ENCODE measurements around the gene HPS1. TPM values are rescaled to one million over a fixed set of nuclear protein-coding genes. Genes with fewer than 3 reads are reported as not detected.

HPS1 gene
- total and polyA plus RNA-seq, 2 donors (not counting 3 experiments of a cell fraction or from before 2014, with no cell fraction given) = 60.7 to 67.5 TPM

GRCh38 chr10:98460837-98461499 is 14.2 kb upstream of the HPS1 start:
- dilution Hi-C loops (cut with MboI; ENCODE audit: extremely low pct_ligation_motif_present, low sequenced_read_pairs) = no loop called here
- peak; percentile 99 for FAIRE-seq

More at GRCh38 chr10:98460837-98461499, 14.2 kb upstream of the HPS1 start:
- Histone ChIP-seq H3K4me3 (replicated peaks in 1 of 3; ENCODE audit: insufficient read depth in 1 of 3, low read depth in 1 of 3, low read length in 3 of 3) (no peak overlapping the region), H3K79me2 (ENCODE audit: control insufficient read depth, insufficient read depth, low read length) (no peaks in the 10 kb centered on the region), H3K27me3 (ENCODE audit: control insufficient read depth in 2 of 2, insufficient read depth in 2 of 2, low read length in 2 of 2) (no peaks in the 10 kb centered on the region), H3K4me2 (ENCODE audit: insufficient read depth, low read length) (peak overlapping the region; percentile 67), H4K20me1 (replicated peaks; ENCODE audit: control insufficient read depth, extremely low read depth, insufficient read depth, low read length) (no peaks in the 10 kb centered on the region), H3K4me1 (ENCODE audit: control insufficient read depth, extremely low read depth, insufficient read depth, low read length) (peaks cover 15% of the 10 kb centered on the region), H3K36me3 (ENCODE audit: control insufficient read depth in 2 of 2, extremely low read depth in 1 of 2, insufficient read depth in 2 of 2, low read length in 2 of 2) (no peaks in the 10 kb centered on the region), H2AFZ (ENCODE audit: low read depth, low read length) (peak overlapping the region; percentile 76), H3K9me3 (replicated peaks; ENCODE audit: control insufficient read depth, insufficient read depth, low read length) (no peaks in the 10 kb centered on the region), H3K9ac (replicated peaks; ENCODE audit: extremely low read depth, insufficient read depth, low read length) (peak overlapping the region; percentile 72), H3K27ac (ENCODE audit: insufficient read depth, low read depth, low read length) (peak overlapping the region; percentile 98), H3K9me1 (replicated peaks; ENCODE audit: control insufficient read depth, extremely low read depth, insufficient read depth, low read length) (no peaks in the 10 kb centered on the region)
- ChIA-PET CTCF (interaction anchor here (0.6 to 1.5 kb wide), 12 partner anchors 8 to 1320 kb away, joined by 3 to 9 read pairs (median 4); partner anchors contain the start of gene PYROXD2), POLR2A (interaction anchor here (0.9 to 1.0 kb wide), 2 partner anchors 15 to 46 kb away, joined by 3 to 4 read pairs; partner anchors contain the start of gene PYROXD2)
- peak; percentile 93 for DNase-seq (ENCODE audit: low read depth, low spot score)
- BruUV-seq (replicated peaks) = TSS peak; percentile 94
- intact Hi-C loops (cut with micrococcal nuclease) = loop anchor here (1.0 to 10.0 kb wide), 4 partner anchors 15 to 934 kb away; partner anchors contain the start of genes HPS1 and LOXL4
- no peak for TF ChIP-seq POLR2A (IDR thresholded peaks at IDR 0.05; ENCODE audit: low read depth, low read length)
- peak; percentile 12 for TF ChIP-seq MYC (IDR thresholded peaks at IDR 0.05; ENCODE audit: low read depth, low read length)
- TF ChIP-seq, protein P1, sequence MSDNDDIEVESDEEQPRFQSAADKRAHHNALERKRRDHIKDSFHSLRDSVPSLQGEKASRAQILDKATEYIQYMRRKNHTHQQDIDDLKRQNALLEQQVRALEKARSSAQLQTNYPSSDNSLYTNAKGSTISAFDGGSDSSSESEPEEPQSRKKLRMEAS (IDR thresholded peaks at IDR 0.05; ENCODE audit: insufficient read depth, insufficient read length) = no peak
- TF ChIP-seq EZH2 (IDR thresholded peaks at IDR 0.05; ENCODE audit: borderline replicate concordance, low read depth, low read length, severe bottlenecking) = no peak
- TF ChIP-seq, protein P2, sequence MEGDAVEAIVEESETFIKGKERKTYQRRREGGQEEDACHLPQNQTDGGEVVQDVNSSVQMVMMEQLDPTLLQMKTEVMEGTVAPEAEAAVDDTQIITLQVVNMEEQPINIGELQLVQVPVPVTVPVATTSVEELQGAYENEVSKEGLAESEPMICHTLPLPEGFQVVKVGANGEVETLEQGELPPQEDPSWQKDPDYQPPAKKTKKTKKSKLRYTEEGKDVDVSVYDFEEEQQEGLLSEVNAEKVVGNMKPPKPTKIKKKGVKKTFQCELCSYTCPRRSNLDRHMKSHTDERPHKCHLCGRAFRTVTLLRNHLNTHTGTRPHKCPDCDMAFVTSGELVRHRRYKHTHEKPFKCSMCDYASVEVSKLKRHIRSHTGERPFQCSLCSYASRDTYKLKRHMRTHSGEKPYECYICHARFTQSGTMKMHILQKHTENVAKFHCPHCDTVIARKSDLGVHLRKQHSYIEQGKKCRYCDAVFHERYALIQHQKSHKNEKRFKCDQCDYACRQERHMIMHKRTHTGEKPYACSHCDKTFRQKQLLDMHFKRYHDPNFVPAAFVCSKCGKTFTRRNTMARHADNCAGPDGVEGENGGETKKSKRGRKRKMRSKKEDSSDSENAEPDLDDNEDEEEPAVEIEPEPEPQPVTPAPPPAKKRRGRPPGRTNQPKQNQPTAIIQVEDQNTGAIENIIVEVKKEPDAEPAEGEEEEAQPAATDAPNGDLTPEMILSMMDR (IDR thresholded peaks at IDR 0.05; ENCODE audit: extremely low read depth in 1 of 2, insufficient read depth in 1 of 2, low read depth in 1 of 2, low read length in 2 of 2) = no peak
- TF ChIP-seq FOS (IDR thresholded peaks at IDR 0.05; ENCODE audit: borderline replicate concordance, insufficient read depth, low read length) = peak; percentile 100
- peak; percentile 76 for TF ChIP-seq GATA2 (IDR thresholded peaks at IDR 0.05; ENCODE audit: insufficient read depth, insufficient read length, low read depth, low read length)
- peak; percentile 100 for TF ChIP-seq JUN (IDR thresholded peaks at IDR 0.05; ENCODE audit: borderline replicate concordance, insufficient read depth, insufficient read length, low read depth)
- peak; percentile 94 for TF ChIP-seq POLR2AphosphoS5 (IDR thresholded peaks at IDR 0.05; ENCODE audit: insufficient read depth, low read depth, low read length)

All from endothelial cell of umbilical vein (primary cell).